ENCODE data around the gene GSN. TPM values are rescaled to one million over a fixed set of nuclear protein-coding genes. Genes with fewer than 3 reads are reported as not detected.

The GSN gene
- total and polyA plus RNA-seq, 10 of the 15 experiments (the other 5 are each of a cell fraction or from before 2014, with no cell fraction given) = 0.66 to 9.2 (median 6.2) TPM

DNA sequence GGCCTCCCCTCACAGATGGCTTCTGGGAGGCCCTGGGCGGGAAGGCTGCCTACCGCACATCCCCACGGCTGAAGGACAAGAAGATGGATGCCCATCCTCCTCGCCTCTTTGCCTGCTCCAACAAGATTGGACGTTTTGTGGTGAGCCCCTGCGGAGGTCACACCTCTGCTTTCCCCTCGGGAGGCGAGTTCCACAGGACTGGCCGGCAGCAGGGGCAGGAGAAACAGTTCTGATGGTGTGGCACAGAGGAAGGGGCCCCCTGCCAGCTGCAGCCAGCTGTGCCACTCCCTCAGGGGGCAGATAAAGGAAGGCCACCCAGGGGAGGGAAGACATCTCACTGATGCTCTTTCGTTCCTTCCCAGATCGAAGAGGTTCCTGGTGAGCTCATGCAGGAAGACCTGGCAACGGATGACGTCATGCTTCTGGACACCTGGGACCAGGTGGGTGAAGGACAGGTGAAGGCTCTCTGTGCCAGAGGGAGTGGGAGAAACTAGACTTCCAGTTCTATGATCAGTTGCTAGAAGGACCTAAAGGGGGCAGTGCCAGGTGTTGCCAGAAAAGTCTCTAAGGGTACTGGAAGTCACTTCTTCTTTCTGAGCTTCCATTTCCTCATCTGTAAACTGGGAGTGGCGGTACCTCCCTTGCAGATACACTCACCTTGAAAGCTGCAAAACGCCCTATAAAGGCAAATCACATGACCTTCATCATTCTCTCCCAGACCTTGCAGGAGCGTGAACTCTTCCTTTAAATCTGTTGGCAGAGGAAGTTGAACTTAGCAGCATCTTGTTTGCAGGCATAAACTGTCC, 61.1 kb downstream of the GSN start:
- H3K27ac ChIP-seq (ENCODE audit: control insufficient read depth, insufficient read depth) = no peak overlapping the region
- H2AFZ ChIP-seq (ENCODE audit: control insufficient read depth, low read depth, low read length) = no peak overlapping the region
- no peaks in the 10 kb centered on the region for H3K27me3 ChIP-seq (replicated peaks in 1 of 2; ENCODE audit: control insufficient read depth in 2 of 2, insufficient read depth in 2 of 2, low read length in 1 of 2)
- peaks cover 2 to 3% of the 10 kb centered on the region in 2 experiments; a peak in 3 of 4 replicates for H3K36me3 ChIP-seq (ENCODE audit: control insufficient read depth in 2 of 2, insufficient read depth in 2 of 2, low read length in 1 of 2)
- no peak overlapping the region for H3K4me3 ChIP-seq
- WGBS (ENCODE audit: insufficient coverage, insufficient replicate concordance, low lambda C conversion rate, missing lambda C conversion rate) = 71% methylated on average over 15 of the region's 16 CpGs
- no TSS peak for BruUV-seq (replicated peaks)
- CTCF ChIA-PET = interaction anchor here (0.7 to 1.4 kb wide), 4 partner anchors 9 to 70 kb away, joined by 3 read pairs; no protein-coding TSS in a partner anchor
- intact Hi-C loops (cut with micrococcal nuclease; ENCODE audit: unreplicated experiment) (no loop called here), in situ Hi-C loops (cut with MboI) (no loop called here)
- RAD21 ChIA-PET (ENCODE audit: unreplicated experiment) = no interaction called here
- ATAC-seq (no peak), FAIRE-seq (no peak), DNase-seq (ENCODE audit: low read depth, low spot score) (no peak)
- H4K20me1 ChIP-seq (ENCODE audit: control insufficient read depth, insufficient read depth) = no peaks in the 10 kb centered on the region
- no peak for TF ChIP-seq USF2 (IDR thresholded peaks at IDR 0.05; ENCODE audit: borderline replicate concordance, low read depth, low read length)
- TF ChIP-seq SPI1 (IDR thresholded peaks at IDR 0.05; ENCODE audit: borderline replicate concordance, insufficient read depth, low read depth, low read length) = 0 out of 2 replicates have a peak, but pooled peaks have one; percentile 8
- no peak for TF ChIP-seq NR2C2 (IDR thresholded peaks at IDR 0.05; ENCODE audit: borderline replicate concordance, control insufficient read depth, insufficient read length, low read depth)
- no peaks in the 10 kb centered on the region for H3K4me1 ChIP-seq (ENCODE audit: control insufficient read depth, insufficient read depth, low read length)
- no peak overlapping the region for H3K4me2 ChIP-seq (ENCODE audit: control insufficient read depth, insufficient read depth)
- SMC1A ChIA-PET (ENCODE audit: uncharacterized antibody, unreplicated experiment) = interaction anchor here (0.6 kb wide), 1 partner anchor 71 kb away, joined by 4 read pairs; no protein-coding TSS in a partner anchor
- no peaks in the 10 kb centered on the region for H3K9me3 ChIP-seq (replicated peaks; ENCODE audit: control insufficient read depth, insufficient read depth, low read length)
- POLR2A ChIA-PET = no interaction called here
- H3K9ac ChIP-seq (ENCODE audit: control insufficient read depth, insufficient read depth, low read length) = no peak overlapping the region
- H3K79me2 ChIP-seq (ENCODE audit: control insufficient read depth, insufficient read depth, low read length) = no peaks in the 10 kb centered on the region

DNA sequence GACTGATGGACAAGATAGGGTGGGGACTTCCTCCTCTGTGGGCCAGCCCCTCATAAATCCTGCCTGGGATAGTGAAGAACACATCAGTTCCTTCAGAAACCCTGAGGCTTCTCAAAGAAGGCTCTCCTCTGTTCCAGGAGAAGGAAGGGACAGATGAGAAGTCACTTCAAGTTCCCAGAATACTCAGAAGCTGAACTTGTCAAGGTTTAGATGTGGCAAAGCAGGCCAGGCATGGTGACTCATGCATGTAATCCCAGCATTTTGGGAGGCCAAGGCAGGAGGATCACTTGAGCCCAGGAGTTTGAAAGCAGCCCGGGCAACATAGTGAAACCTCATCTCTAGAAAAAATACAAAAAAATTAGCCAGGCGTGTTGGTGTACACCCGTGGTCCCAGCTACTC, 63.6 kb downstream of the GSN start:
- no peak overlapping the region for H3K4me2 ChIP-seq (ENCODE audit: control insufficient read depth, insufficient read depth)
- no TSS peak for BruUV-seq (replicated peaks)
- intact Hi-C loops (cut with micrococcal nuclease; ENCODE audit: unreplicated experiment) (no loop called here), in situ Hi-C loops (cut with MboI) (no loop called here)
- RAD21 ChIA-PET (ENCODE audit: unreplicated experiment) = no interaction called here
- CTCF ChIA-PET = interaction anchor here (0.8 to 1.9 kb wide), 4 partner anchors 11 to 68 kb away, joined by 3 to 6 read pairs (median 4); no protein-coding TSS in a partner anchor
- no peak overlapping the region for H2AFZ ChIP-seq (ENCODE audit: control insufficient read depth, low read depth, low read length)
- H3K9ac ChIP-seq (ENCODE audit: control insufficient read depth, insufficient read depth, low read length) = no peak overlapping the region
- H3K27ac ChIP-seq (ENCODE audit: control insufficient read depth, insufficient read depth) = no peak overlapping the region
- DNase-seq (ENCODE audit: low read depth, low spot score) (no peak), FAIRE-seq (no peak), ATAC-seq (no peak)
- POLR2A ChIA-PET = no interaction called here
- 18% methylated on average over 3 of the region's 3 CpGs for WGBS (ENCODE audit: insufficient coverage, insufficient replicate concordance, low lambda C conversion rate, missing lambda C conversion rate)
- no peak overlapping the region for H3K4me3 ChIP-seq
- H3K4me1 ChIP-seq (ENCODE audit: control insufficient read depth, insufficient read depth, low read length) = no peaks in the 10 kb centered on the region
- no peaks in the 10 kb centered on the region for H3K27me3 ChIP-seq (replicated peaks in 1 of 2; ENCODE audit: control insufficient read depth in 2 of 2, insufficient read depth in 2 of 2, low read length in 1 of 2)
- TF ChIP-seq RCOR1 (conservative IDR thresholded peaks at IDR 0.05; ENCODE audit: low read depth, low read length) = no peak
- no peak for TF ChIP-seq MTA2 (IDR thresholded peaks at IDR 0.05; ENCODE audit: low read depth)
- no peak for TF ChIP-seq HDAC6 (IDR thresholded peaks at IDR 0.05; ENCODE audit: unreplicated experiment)
- TF ChIP-seq NFYA (IDR thresholded peaks at IDR 0.05; ENCODE audit: borderline replicate concordance, low read depth, low read length) = no peak
- TF ChIP-seq CBX5 (IDR thresholded peaks at IDR 0.05; ENCODE audit: low read depth) = no peak
- no peak for TF ChIP-seq BACH1 (IDR thresholded peaks at IDR 0.05; ENCODE audit: borderline replicate concordance)
- no peak for TF ChIP-seq GABPA (IDR thresholded peaks at IDR 0.05; ENCODE audit: low read depth)
- peaks cover 0 to 2% of the 10 kb centered on the region in 2 experiments; a peak in 2 of 4 replicates for H3K36me3 ChIP-seq (ENCODE audit: control insufficient read depth in 2 of 2, insufficient read depth in 2 of 2, low read length in 1 of 2)
- no peaks in the 10 kb centered on the region for H3K9me3 ChIP-seq (replicated peaks; ENCODE audit: control insufficient read depth, insufficient read depth, low read length)
- no peaks in the 10 kb centered on the region for H4K20me1 ChIP-seq (ENCODE audit: control insufficient read depth, insufficient read depth)
- no peaks in the 10 kb centered on the region for H3K79me2 ChIP-seq (ENCODE audit: control insufficient read depth, insufficient read depth, low read length)
- SMC1A ChIA-PET (ENCODE audit: uncharacterized antibody, unreplicated experiment) = interaction anchor here (0.8 to 0.9 kb wide), 2 partner anchors 17 to 67 kb away, joined by 3 to 4 read pairs; no protein-coding TSS in a partner anchor
